IMR-90 (cell line): ENCODE measurements around the gene CSNK2B. TPM values are rescaled to one million over a fixed set of nuclear protein-coding genes. Genes with fewer than 3 reads are reported as not detected.

Experiments
- ATAC-seq: fragments of 200-7000 bp; cut with Tn5 transposase; 2 replicates; pipeline ENCODE4 v1.9.1; 2020; ENCODE audit warnings: low read depth, mild to moderate bottlenecking, moderate library complexity
- BruUV-seq: library from RNA; stranded (reverse); fragments of 400-500 nt; replicated peaks from 2 replicates; lab custom pipeline; 2021; lab: Mats Ljungman, UMichigan
- CTCF ChIA-PET: fragments of 300-600 bp; formaldehyde crosslinking; extraction: SDS; loops from one replicate; lab custom pipeline; 2021; ENCODE audit warnings: antibody characterized with exemption; lab: Yijun Ruan, JAX
- POLR2A ChIA-PET: fragments of 300-600 bp; sonication (Branson Sonifier 250); formaldehyde crosslinking; loops from one replicate; lab custom pipeline; 2022; ENCODE audit warnings: antibody characterized with exemption; ENCODE audit not compliant: unreplicated experiment; lab: Charles Lee
- DNase-seq: peaks from one replicate; pipeline ENCODE4 v3.0.0; 2013
- H2AFZ ChIP-seq: replicated peaks from 2 replicates; pipeline ENCODE3; 2013; ENCODE audit warnings: low read length, mild to moderate bottlenecking; ENCODE audit not compliant: poor library complexity
- H2AK5ac ChIP-seq: 2 replicates; pipeline ENCODE4 v1.6.1; 2013; ENCODE audit warnings: low read depth, low read length, inconsistent platforms
- H2AK9ac ChIP-seq: replicated peaks from 2 replicates; pipeline ENCODE3; 2013; ENCODE audit warnings: mild to moderate bottlenecking, low read depth, low read length, moderate library complexity; ENCODE audit not compliant: poor library complexity
- H2BK120ac ChIP-seq: 2 replicates; pipeline ENCODE4 v1.6.1; 2013; ENCODE audit warnings: low read depth, low read length, inconsistent platforms
- H2BK15ac ChIP-seq: 3 replicates; pipeline ENCODE4 v1.6.1; 2013; ENCODE audit warnings: low read depth, low read length, inconsistent platforms
- H2BK20ac ChIP-seq: 2 replicates; pipeline ENCODE4 v1.6.1; 2013; ENCODE audit warnings: low read depth, mild to moderate bottlenecking, inconsistent platforms, low read length, moderate library complexity
- H2BK5ac ChIP-seq: 2 replicates; pipeline ENCODE4 v1.6.1; 2013; ENCODE audit warnings: mild to moderate bottlenecking, low read depth, low read length, inconsistent platforms; ENCODE audit not compliant: poor library complexity, severe bottlenecking
- H3K14ac ChIP-seq: replicated peaks from 2 replicates; pipeline ENCODE4 v1.6.1; 2013; ENCODE audit warnings: low read depth, low read length, inconsistent platforms
- H3K18ac ChIP-seq: 2 replicates; pipeline ENCODE4 v1.6.1; 2013; ENCODE audit warnings: low read depth, low read length, control low read depth
- H3K23ac ChIP-seq: 2 replicates; pipeline ENCODE4 v1.6.1; 2013; ENCODE audit warnings: low read depth, low read length, inconsistent platforms
- H3K27ac ChIP-seq: 2 replicates; pipeline ENCODE4 v1.5.1; 2013; ENCODE audit warnings: mild to moderate bottlenecking, control low read depth, low read length; ENCODE audit not compliant: insufficient read depth
- H3K27me3 ChIP-seq: 2 replicates; pipeline ENCODE4 v1.6.1; 2013; ENCODE audit warnings: low read length; ENCODE audit not compliant: control insufficient read depth, insufficient read depth
- H3K36me3 ChIP-seq: 2 replicates; pipeline ENCODE4 v1.6.1; 2013; ENCODE audit warnings: low read length, mixed read lengths; ENCODE audit not compliant: control insufficient read depth, insufficient read depth
- H3K4ac ChIP-seq: 2 replicates; pipeline ENCODE4 v1.6.1; 2013; ENCODE audit warnings: low read depth, low read length, inconsistent platforms
- H3K4me1 ChIP-seq: 2 replicates; pipeline ENCODE4 v1.6.1; 2013; ENCODE audit warnings: low read length, mixed read lengths; ENCODE audit not compliant: control insufficient read depth, insufficient read depth
- H3K4me2 ChIP-seq: 2 replicates; pipeline ENCODE4 v1.6.1; 2013; ENCODE audit warnings: low read depth, mild to moderate bottlenecking, control low read depth, low read length, moderate library complexity
- H3K4me3 ChIP-seq: 2 replicates; pipeline ENCODE4 v1.5.1; 2013; ENCODE audit warnings: low read depth, mild to moderate bottlenecking, control low read depth, low read length, moderate library complexity; ENCODE audit not compliant: insufficient read depth
- H3K56ac ChIP-seq: 2 replicates; pipeline ENCODE4 v1.6.1; 2013; ENCODE audit warnings: low read length, inconsistent platforms; ENCODE audit not compliant: insufficient read depth; ENCODE audit errors: extremely low read depth
- H3K79me1 ChIP-seq, 2 experiments: 2 replicates each; pipeline ENCODE4 v1.6.1; 2013; ENCODE audit warnings: low read length in 2 of 2, inconsistent platforms in 1 of 2, low read depth in 1 of 2
- H3K9ac ChIP-seq: 2 replicates; pipeline ENCODE4 v1.6.1; 2013; ENCODE audit warnings: low read depth, low read length, control low read depth
- H3K9me1 ChIP-seq: 2 replicates; pipeline ENCODE4 v1.6.1; 2013; ENCODE audit warnings: low read length, inconsistent platforms; ENCODE audit not compliant: insufficient read depth
- H3K9me3 ChIP-seq: 2 replicates; pipeline ENCODE4 v1.6.1; 2013; ENCODE audit warnings: low read length; ENCODE audit not compliant: control insufficient read depth, insufficient read depth
- H4K20me1 ChIP-seq: 2 replicates; pipeline ENCODE4 v1.6.1; 2013; ENCODE audit warnings: low read length, inconsistent platforms; ENCODE audit not compliant: insufficient read depth
- H4K5ac ChIP-seq: 2 replicates; pipeline ENCODE4 v1.6.1; 2013; ENCODE audit warnings: mild to moderate bottlenecking, low read depth, low read length, control low read depth
- H4K8ac ChIP-seq, 2 experiments: 2 replicates each; pipeline ENCODE4 v1.6.1; 2013; ENCODE audit warnings: low read depth in 2 of 2, low read length in 2 of 2, control low read depth in 1 of 2, inconsistent platforms in 1 of 2
- H4K91ac ChIP-seq: 2 replicates; pipeline ENCODE4 v1.6.1; 2013; ENCODE audit warnings: low read depth, low read length, inconsistent platforms; ENCODE audit not compliant: insufficient read depth
- CHD1 ChIP-seq: IDR thresholded peaks from 2 replicates; pipeline ENCODE4 v1.6.1; 2012; ENCODE audit warnings: low read depth, low read length, improper control_type of control experiment
- FOS ChIP-seq: fragments of 150-350 bp; IDR thresholded peaks from 2 replicates; pipeline ENCODE4 v1.6.1; 2016; ENCODE audit warnings: low read depth, low read length
- NFE2L2 ChIP-seq: fragments of 150-350 bp; IDR thresholded peaks from 2 replicates; pipeline ENCODE4 v1.6.1; 2016; ENCODE audit warnings: low read depth, mild to moderate bottlenecking, low read length
- RAD21 ChIP-seq: IDR thresholded peaks from 2 replicates; pipeline ENCODE4 v1.6.1; 2012; ENCODE audit warnings: low read length, improper control_type of control experiment
- RFX5 ChIP-seq: IDR thresholded peaks from 2 replicates; pipeline ENCODE4 v1.8.0; 2012; ENCODE audit warnings: low read depth, mild to moderate bottlenecking, low read length, moderate library complexity
- SMC3 ChIP-seq: fragments of 150-350 bp; IDR thresholded peaks from 2 replicates; pipeline ENCODE4 v1.6.1; 2016; ENCODE audit warnings: low read depth, mild to moderate bottlenecking, antibody characterized with exemption, low read length, moderate library complexity
- WGBS, 2 experiments: methylation state at CpG; one replicate each; pipeline versions ENCODE4 v1.1.5 to v1.1.7; 2013; ENCODE audit warnings: missing lambda C conversion rate in 2 of 2; ENCODE audit not compliant: insufficient read length in 1 of 2; ENCODE audit errors: extremely low coverage in 2 of 2; 5-methylcytosine and 5-hydroxymethylcytosine counted together
- dilution Hi-C: fragments of 300-500 bp; cut with HindIII; formaldehyde crosslinking; loops from one replicate; pipeline ENCODE4 v1.14.3; 2018; ENCODE audit warnings: low sequenced_read_pairs; ENCODE audit not compliant: unreplicated experiment
- in situ Hi-C: fragments of 300-500 bp; cut with MboI; formaldehyde crosslinking; loops from 3 replicates; pipeline ENCODE4 v1.14.3; 2019; ENCODE audit warnings: low sequenced_read_pairs, inconsistent platforms, mixed read lengths
- intact Hi-C: fragments of 100-400 bp; cut with micrococcal nuclease; formaldehyde crosslinking; loops from 2 replicates; pipeline ENCODE4 v1.10.0; 2022
- polyA plus RNA-seq, 3 experiments: library from polyadenylated mRNA; depleted of rRNA; stranded (reverse); fragments of >200 nt; gene quantifications; 2 replicates each; pipeline ENCODE4 v1.2.3, GENCODE V29; 2012; ENCODE audit warnings: low replicate concordance in 1 of 3
- total RNA-seq: library from RNA; depleted of rRNA; stranded (reverse); fragments of >200 nt; gene quantifications from 2 replicates; pipeline ENCODE4 v1.2.3, GENCODE V29; 2012

CSNK2B gene
- total and polyA plus RNA-seq, 2 of the 4 experiments (the other 2 are of a cell fraction) = 194 to 240 TPM

- ATAC-seq (no peak), DNase-seq (peak; percentile 54)
- H4K5ac ChIP-seq = no peak overlapping the region
- no peak overlapping the region for H3K4ac ChIP-seq
- H3K27me3 ChIP-seq = no peaks in the 10 kb centered on the region
- H2BK5ac ChIP-seq = no peak overlapping the region
- no peak overlapping the region for H3K27ac ChIP-seq
- H3K79me1 ChIP-seq = peaks cover 25 to 50% of the 10 kb centered on the region in 2 experiments
- no peak overlapping the region for H3K56ac ChIP-seq
- TF ChIP-seq CHD1 (no peak), RFX5 (no peak), RAD21 (no peak), NFE2L2 (no peak), FOS (no peak), SMC3 (no peak)
- H2BK15ac ChIP-seq = no peak overlapping the region
- intact Hi-C loops (no loop called here), in situ Hi-C loops (no loop called here), dilution Hi-C loops (no loop called here)
- no peaks in the 10 kb centered on the region for H3K9me3 ChIP-seq
- H3K9ac ChIP-seq = no peak overlapping the region
- H3K36me3 ChIP-seq = peaks cover 39% of the 10 kb centered on the region
- WGBS, 2 experiments = no CpG with 5 or more reads among the region's 3 CpGs
- no peak overlapping the region for H3K4me2 ChIP-seq
- H3K23ac ChIP-seq = peak overlapping the region; percentile 3; the same call in 1 of the 2 replicates
- no peak overlapping the region for H2AK5ac ChIP-seq
- peaks cover 6% of the 10 kb centered on the region for H3K4me1 ChIP-seq
- 0 out of 2 replicates have a peak, but pooled peaks cover 11% of the 10 kb centered on the region for H4K20me1 ChIP-seq
- BruUV-seq = no TSS peak
- H3K4me3 ChIP-seq = no peak overlapping the region
- peaks cover 10% of the 10 kb centered on the region for H3K9me1 ChIP-seq
- no peak overlapping the region for H2BK20ac ChIP-seq
- no peak overlapping the region for H3K18ac ChIP-seq
- POLR2A ChIA-PET = no interaction called here
- no peak overlapping the region for H4K91ac ChIP-seq
- H4K8ac ChIP-seq = no peak overlapping the region
- no peak overlapping the region for H2BK120ac ChIP-seq
- H2AK9ac ChIP-seq = peak overlapping the region; percentile 68
- CTCF ChIA-PET = interaction anchor here (0.5 kb wide), 1 partner anchor 133 kb away, joined by 3 read pairs; no protein-coding TSS in a partner anchor
- no peak overlapping the region for H2AFZ ChIP-seq
- 0 out of 2 replicates have a peak overlapping the region, but pooled peaks have one; percentile 17 for H3K14ac ChIP-seq
Measured at GRCh38 chr6:31697555-31697954, 31.7 kb downstream of the CSNK2B start.
